Muscle layer of duodenum (tissue), 2 donors: ENCODE data around the gene TIPARP.

Experiments used
- H3K27ac ChIP-seq: one replicate; pipeline ENCODE4 v1.7.0; 2013; ENCODE audit warnings: mild to moderate bottlenecking, low read length
- H3K27me3 ChIP-seq: one replicate; pipeline ENCODE4 v1.7.0; 2013; ENCODE audit warnings: low read depth, mild to moderate bottlenecking, control low read depth, low read length
- H3K36me3 ChIP-seq, 2 donors: one replicate each; pipeline ENCODE4 v1.7.0; 2013; ENCODE audit warnings: low read length in 2 of 2, control low read depth in 1 of 2, mild to moderate bottlenecking in 1 of 2; ENCODE audit not compliant: insufficient read depth in 2 of 2, control insufficient read depth in 1 of 2
- H3K4me1 ChIP-seq, 2 donors: one replicate each; pipeline ENCODE4 v1.7.0; 2013; ENCODE audit warnings: low read length in 2 of 2, mild to moderate bottlenecking in 2 of 2, control low read depth in 1 of 2, moderate library complexity in 1 of 2; ENCODE audit not compliant: insufficient read depth in 2 of 2, control insufficient read depth in 1 of 2
- H3K4me3 ChIP-seq, 2 donors: one replicate each; pipeline ENCODE4 v1.7.0; 2013; ENCODE audit warnings: low read length in 2 of 2, low read depth in 1 of 2, mild to moderate bottlenecking in 1 of 2
- H3K9me3 ChIP-seq, 2 donors: one replicate each; pipeline ENCODE4 v1.7.0; 2013; ENCODE audit warnings: low read length in 2 of 2, control low read depth in 1 of 2, mild to moderate bottlenecking in 1 of 2; ENCODE audit not compliant: control insufficient read depth in 1 of 2
- donor health status: healthy.

The TIPARP gene

GRCh38 chr3:156680243-156680914 is 6.0 kb downstream of the TIPARP start:
- H3K27ac ChIP-seq = peak overlapping the region; percentile 46
- H3K9me3 ChIP-seq = no peaks in the 10 kb centered on the region
- H3K4me3 ChIP-seq = peak overlapping the region; percentile 14 to 30
- H3K4me1 ChIP-seq = peaks cover 36 to 77% of the 10 kb centered on the region in 2 donors
- peaks cover 7 to 20% of the 10 kb centered on the region in 2 donors for H3K36me3 ChIP-seq
- H3K27me3 ChIP-seq = no peaks in the 10 kb centered on the region

- Histone ChIP-seq H3K9me3 (no peaks in the 10 kb centered on the region), H3K4me1 (peaks cover 42 to 83% of the 10 kb centered on the region in 2 donors), H3K27me3 (no peaks in the 10 kb centered on the region), H3K36me3 (peaks cover 7 to 20% of the 10 kb centered on the region in 2 donors), H3K4me3 (peak overlapping the region; percentile 14 to 30), H3K27ac (peak overlapping the region; percentile 46)
Observed at GRCh38 chr3:156681002-156681401, 6.6 kb downstream of the TIPARP start.

- Histone ChIP-seq H3K4me3 (no peak overlapping the region), H3K9me3 (no peaks in the 10 kb centered on the region), H3K36me3 (peaks cover 7 to 20% of the 10 kb centered on the region in 2 donors), H3K27ac (no peak overlapping the region), H3K27me3 (no peaks in the 10 kb centered on the region), H3K4me1 (peaks cover 48 to 81% of the 10 kb centered on the region in 2 donors)
Observed at GRCh38 chr3:156682501-156682900, 8.1 kb downstream of the TIPARP start.

- peaks cover 48 to 80% of the 10 kb centered on the region in 2 donors for H3K4me1 ChIP-seq
- H3K27ac ChIP-seq = no peak overlapping the region
- peaks cover 7 to 16% of the 10 kb centered on the region in 2 donors for H3K36me3 ChIP-seq
- H3K9me3 ChIP-seq = no peaks in the 10 kb centered on the region
- H3K27me3 ChIP-seq = no peaks in the 10 kb centered on the region
- no peak overlapping the region for H3K4me3 ChIP-seq
Observed at GRCh38 chr3:156682963-156683362, 8.6 kb downstream of the TIPARP start.

GRCh38 chr3:156685198-156685597 is 10.8 kb downstream of the TIPARP start:
- H3K27ac ChIP-seq = no peak overlapping the region
- no peaks in the 10 kb centered on the region for H3K27me3 ChIP-seq
- H3K4me3 ChIP-seq = no peak overlapping the region
- H3K4me1 ChIP-seq = peaks cover 55 to 68% of the 10 kb centered on the region in 2 donors
- H3K36me3 ChIP-seq = no peaks in the 10 kb centered on the region
- no peaks in the 10 kb centered on the region for H3K9me3 ChIP-seq

- Histone ChIP-seq H3K27ac (peak overlapping the region; percentile 10), H3K4me3 (peak overlapping the region; percentile 3 to 4), H3K27me3 (no peaks in the 10 kb centered on the region), H3K4me1 (peaks cover 55 to 62% of the 10 kb centered on the region in 2 donors), H3K36me3 (no peaks in the 10 kb centered on the region), H3K9me3 (no peaks in the 10 kb centered on the region)
Observed at GRCh38 chr3:156685752-156686151, 11.4 kb downstream of the TIPARP start.

- peaks cover 55 to 61% of the 10 kb centered on the region in 2 donors for H3K4me1 ChIP-seq
- no peaks in the 10 kb centered on the region for H3K36me3 ChIP-seq
- H3K4me3 ChIP-seq = no peak overlapping the region
- H3K9me3 ChIP-seq = no peaks in the 10 kb centered on the region
- no peaks in the 10 kb centered on the region for H3K27me3 ChIP-seq
- no peak overlapping the region for H3K27ac ChIP-seq
Observed at GRCh38 chr3:156687023-156687422, 12.6 kb downstream of the TIPARP start.

GRCh38 chr3:156688632-156689452 is 14.5 kb downstream of the TIPARP start:
- Histone ChIP-seq H3K4me3 (no peak overlapping the region), H3K4me1 (peaks cover 47 to 55% of the 10 kb centered on the region in 2 donors), H3K9me3 (no peaks in the 10 kb centered on the region), H3K27me3 (no peaks in the 10 kb centered on the region), H3K36me3 (no peaks in the 10 kb centered on the region), H3K27ac (peak overlapping the region; percentile 22)

- Histone ChIP-seq H3K36me3 (peaks cover 4 to 5% of the 10 kb centered on the region in 2 donors), H3K9me3 (no peaks in the 10 kb centered on the region), H3K4me3 (no peak overlapping the region), H3K4me1 (peaks cover 47 to 50% of the 10 kb centered on the region in 2 donors), H3K27ac (no peak overlapping the region), H3K27me3 (no peaks in the 10 kb centered on the region)
Observed at GRCh38 chr3:156689608-156690007, 15.2 kb downstream of the TIPARP start.

GRCh38 chr3:156691920-156692319 is 17.5 kb downstream of the TIPARP start:
- Histone ChIP-seq H3K4me3 (no peak overlapping the region), H3K27ac (peak overlapping the region; percentile 18), H3K4me1 (peaks cover 31 to 34% of the 10 kb centered on the region in 2 donors), H3K27me3 (no peaks in the 10 kb centered on the region), H3K36me3 (peaks cover 22 to 23% of the 10 kb centered on the region in 2 donors), H3K9me3 (no peaks in the 10 kb centered on the region)

GRCh38 chr3:156693166-156693565 is 18.8 kb downstream of the TIPARP start:
- peaks cover 24 to 29% of the 10 kb centered on the region in 2 donors for H3K4me1 ChIP-seq
- peaks cover 29 to 34% of the 10 kb centered on the region in 2 donors for H3K36me3 ChIP-seq
- H3K27me3 ChIP-seq = no peaks in the 10 kb centered on the region
- no peak overlapping the region for H3K4me3 ChIP-seq
- no peaks in the 10 kb centered on the region for H3K9me3 ChIP-seq
- no peak overlapping the region for H3K27ac ChIP-seq
